ENCODE results near the gene DIP2C.
"Not testable (repeated sequence)": the region's sequence is repeated elsewhere in the genome, so short reads cannot be mapped to it uniquely, and the experiment has no call there.

The DIP2C gene

DNA sequence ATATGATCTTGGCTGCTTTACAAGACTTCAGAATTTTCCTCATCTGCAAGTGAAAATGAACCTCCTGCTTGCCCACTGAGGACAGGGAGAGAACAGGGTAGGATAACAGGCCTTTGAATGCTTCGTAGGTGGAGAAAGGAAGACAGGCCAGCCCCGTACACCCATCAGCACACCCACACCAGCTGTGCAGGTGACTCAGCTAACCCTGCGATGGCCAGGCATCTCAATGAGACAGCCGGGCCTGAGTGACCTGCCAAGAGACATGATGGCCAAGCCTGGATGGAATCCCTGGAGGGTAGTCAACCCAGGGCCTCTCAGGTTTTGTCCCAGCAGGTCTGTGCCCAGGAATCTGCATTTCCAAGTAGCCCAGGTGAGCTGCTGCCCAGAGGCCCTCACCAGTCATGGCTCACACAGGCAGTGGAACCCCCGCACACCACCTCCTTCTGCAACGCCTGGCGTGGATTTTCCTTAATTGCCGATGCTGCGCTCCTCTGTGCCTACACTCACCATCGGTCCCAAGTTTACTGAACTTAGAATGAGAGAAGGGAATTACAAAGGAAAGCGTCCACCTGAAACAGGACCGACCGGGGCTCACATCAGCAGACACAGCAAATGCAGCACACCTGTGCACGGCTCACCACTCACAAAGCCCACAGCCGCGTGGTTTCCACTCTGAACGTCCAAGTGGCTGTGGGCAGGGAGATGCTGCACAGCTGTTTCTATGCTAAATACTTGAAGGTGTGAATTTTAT, 163.7 kb downstream of the DIP2C start:
- DNase-seq = no peak

GRCh38 chr10:523925-524324, 165.5 kb downstream of the DIP2C start:
- DNase-seq = no peak

DNA sequence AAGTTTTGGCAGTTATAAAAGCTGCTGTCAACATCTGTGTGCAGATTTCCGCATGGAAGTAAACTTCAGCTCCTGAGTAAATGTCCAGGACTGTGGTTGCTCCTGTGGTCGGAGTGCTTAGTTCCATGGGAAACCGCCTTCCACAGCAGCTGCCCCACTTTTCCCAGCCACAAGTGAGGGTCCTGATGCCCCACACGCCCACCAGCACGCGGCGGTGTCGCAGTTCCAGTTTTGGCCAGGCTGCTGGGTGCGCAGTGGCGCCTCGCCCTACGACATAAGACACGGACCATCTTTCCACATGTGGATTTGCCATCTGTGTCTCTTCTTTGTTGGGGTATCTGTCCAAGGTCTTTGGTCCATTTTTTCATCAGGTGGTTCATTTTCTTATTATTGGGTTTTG, 167.1 kb downstream of the DIP2C start:
- DNase-seq = no peak

DNA sequence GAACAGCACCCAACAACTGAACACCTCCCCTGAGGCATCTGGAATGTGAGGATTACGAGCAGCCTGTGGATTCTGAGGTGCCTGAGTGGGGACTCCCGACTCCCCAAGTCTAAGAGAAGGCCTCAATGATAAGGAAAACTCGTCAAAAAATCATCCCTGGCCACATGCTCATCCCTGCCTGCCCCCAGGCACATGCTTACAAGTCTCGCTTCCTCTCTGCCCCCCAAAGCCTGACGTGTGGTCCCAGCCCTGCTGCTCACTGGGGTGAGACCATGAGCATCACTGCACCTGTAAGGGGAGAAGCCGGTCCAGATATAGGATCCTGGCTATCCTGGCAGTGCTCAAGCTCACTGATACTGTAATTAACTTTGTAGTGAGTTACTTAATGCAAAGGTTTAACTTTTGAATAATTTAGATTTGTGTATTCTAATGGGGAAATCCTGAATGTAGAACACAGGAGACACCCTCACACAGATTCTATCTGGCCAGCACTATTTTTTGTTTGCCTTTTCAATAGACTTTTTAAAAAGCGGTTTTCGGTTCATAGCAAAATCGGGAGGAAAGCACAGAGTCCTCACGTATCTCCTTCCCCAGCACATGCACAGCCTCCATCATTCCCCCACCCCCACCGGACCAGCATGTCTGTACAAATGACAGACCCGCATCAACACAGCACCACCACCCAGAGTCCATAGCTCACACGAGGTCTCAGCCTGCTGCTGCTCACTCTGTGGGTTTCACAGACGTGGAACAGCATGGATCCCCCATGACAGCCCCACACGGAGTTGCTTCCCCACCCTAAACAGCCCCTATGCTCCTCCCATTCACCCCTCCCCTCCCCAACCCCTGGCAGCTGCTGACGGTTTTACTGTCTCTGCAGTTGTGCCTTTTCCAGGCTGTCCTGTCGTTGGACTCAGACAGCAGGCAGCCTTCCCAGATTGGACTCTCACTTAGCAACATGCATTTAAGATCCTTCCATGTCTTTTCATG, 167.9 kb downstream of the DIP2C start:
- DNase-seq = no peak

GRCh38 chr10:520402-520787, 169.1 kb downstream of the DIP2C start:
- DNase-seq = no peak

DNA sequence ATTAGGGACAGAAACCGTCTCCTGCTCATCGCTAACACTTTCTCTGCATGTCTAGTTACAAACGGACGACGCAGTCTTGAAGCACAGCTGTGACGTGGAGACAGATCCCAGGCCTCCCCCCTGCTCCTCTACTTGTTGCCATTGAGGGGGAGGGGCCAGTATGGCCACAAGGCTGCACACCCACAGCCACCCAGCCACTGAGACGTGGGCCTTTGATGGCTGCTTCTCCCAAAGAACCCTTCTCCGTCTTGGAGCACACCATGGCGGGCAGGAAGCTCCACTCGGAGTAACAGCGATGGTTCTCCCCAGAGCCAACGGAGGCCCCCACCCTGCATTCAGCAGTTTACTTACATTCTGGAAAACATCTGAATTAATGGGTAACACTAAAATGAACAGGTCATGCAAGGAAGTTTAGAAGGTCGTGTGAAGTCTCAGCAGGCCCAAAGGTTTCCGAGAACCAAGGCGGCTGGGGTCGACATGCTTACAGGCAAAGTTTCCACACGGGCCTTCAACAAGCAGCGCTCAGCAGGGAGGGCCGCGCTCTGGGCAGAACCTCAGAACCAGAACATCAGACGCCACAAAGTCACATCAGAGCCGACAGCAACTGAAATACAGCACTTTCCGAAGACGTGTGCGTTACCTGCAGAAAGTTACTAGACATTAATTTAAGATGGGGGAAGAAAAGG, 169.6 kb downstream of the DIP2C start:
- no peak for DNase-seq

DNA sequence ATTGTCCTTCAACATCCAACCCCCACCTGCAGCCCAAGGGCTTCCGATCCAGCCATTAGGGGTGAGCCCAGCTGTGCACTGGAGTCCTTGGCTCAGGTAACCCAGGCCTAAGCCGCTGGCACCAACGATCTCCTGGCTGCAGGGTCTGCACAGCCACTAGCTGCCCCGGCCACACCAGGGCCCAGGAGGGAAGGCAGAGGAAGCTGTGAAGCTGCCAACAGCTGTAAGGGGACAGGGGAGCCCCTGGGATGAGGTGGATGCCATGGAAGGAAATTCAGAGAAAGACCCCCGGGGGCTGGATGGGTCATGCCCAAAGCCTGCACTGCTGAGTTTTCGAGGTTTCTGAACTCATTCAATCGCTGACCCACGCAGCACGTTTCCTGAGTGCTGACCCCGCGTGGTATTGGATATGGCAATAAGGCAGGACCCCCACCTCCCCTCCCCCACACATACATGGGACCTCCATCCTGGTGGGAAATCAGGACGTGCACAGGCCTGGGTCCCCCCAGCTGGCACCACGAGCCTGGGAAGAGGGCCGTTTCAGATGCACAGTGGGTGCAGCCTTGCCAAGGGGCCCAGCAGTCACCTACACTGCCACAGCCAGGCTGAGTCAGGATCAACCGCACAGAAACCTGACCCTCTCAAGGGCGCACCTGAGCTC, 170.3 kb downstream of the DIP2C start:
- DNase-seq = no peak

- DNase-seq = no peak
Observed at GRCh38 chr10:517872-518475, 171.5 kb downstream of the DIP2C start.

- DNase-seq = no peak
Observed at GRCh38 chr10:517241-517830, 172.1 kb downstream of the DIP2C start.

DNA sequence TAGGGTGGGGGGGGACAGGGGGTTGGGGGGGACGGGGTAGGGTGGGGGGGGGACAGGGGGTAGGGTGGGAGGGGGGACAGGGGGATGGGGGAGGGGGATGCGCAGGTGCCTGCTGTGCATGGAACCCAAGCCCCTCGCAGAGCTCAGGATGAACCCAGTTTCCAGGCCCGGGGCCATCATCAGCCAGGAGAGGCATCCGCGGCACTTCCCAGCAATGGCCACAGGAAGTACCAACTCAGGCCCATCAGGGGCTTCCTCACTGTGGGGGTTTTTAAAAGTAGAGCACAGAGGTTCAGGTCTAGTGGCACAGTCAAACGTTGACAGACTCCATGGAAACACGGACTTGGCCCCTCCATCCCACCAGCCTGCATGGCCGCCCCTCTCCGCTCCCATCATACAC, 172.7 kb downstream of the DIP2C start:
- DNase-seq = no peak

DNA sequence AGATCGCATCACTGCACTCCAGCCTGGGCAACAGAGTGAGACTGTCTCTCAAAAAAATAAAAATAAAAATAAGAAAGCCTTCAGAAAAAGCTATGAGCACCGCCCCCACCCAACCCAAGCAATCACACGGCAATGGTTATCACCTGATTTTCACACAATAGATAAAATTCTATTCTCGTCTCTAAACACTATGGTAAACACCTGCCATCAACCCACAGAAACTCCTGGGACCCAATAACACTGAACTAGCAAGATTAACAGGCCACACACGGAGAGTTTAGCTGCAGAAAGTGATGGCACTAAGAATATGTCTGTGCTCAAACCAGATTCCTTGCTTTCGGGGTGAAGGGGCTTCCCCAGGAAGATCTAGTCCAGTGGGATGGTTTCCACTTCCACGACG, 173.8 kb downstream of the DIP2C start:
- DNase-seq = no peak

DNA sequence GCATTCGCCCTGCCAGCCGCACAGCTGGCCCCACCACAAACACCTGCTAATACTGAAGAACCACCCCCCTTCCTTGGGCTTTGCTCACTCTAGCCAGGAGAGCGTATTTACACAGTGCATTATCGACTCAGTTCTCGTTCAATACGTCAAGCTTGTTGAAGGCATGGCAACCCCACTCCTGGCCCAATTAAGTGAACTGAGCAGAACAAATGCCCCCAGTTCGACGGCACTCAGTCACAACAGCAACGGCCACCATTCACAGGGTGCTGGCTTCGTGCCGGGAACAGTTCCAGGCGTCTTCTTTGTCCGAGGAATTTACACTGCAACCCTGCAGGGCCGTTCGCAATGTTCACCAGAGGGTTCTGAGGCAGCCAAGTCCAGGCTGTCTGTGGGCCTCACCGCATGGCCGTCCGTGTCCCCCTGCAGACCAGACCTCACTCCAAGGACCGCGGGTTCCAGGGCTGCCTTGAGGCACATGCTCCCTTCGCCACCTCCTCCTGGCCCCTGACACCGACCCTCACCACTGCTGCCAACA, 175.3 kb downstream of the DIP2C start:
- peak in 1 of 2 experiments; percentile 10 for DNase-seq

DNA sequence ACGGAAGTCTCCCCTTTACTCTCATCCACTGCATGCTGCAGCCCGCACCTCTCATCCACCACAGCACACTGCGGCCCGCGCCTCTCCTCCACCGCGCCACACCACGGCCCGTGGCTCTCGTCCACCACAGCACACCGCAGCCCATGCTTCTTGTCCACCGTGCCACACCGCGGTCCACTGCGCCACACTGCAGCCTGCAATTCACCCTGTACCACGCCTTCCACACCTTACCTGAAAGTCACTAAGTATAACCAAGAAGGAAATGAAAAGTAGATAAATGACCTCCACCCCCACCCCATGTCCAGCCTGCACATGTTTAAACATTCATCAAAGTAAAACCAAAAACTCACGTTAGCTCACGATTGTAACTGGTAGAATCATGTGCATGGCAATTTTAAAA, 176.1 kb downstream of the DIP2C start:
- no peak for DNase-seq

DNA sequence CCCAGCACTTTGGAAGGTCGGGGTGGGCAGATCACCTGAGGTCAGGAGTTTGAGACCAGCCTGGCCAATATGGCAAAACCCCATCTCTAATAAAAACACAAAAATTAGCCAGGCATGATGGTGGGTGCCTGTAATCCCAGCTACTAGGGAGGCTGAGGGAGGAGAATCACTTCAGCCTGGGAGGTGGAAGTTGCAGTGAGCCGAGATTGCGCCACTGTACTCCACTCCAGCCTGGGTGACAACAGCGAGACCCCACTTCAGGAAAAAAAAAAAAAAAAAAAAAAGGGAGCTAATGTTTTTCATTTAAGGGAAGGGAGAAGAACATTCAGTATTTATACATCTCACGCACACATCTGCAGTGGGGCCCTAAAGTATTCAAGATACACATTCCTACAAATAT, 176.8 kb downstream of the DIP2C start:
- not testable (repeated sequence) for DNase-seq

GRCh38 chr10:511849-512191, 177.6 kb downstream of the DIP2C start:
- no peak for DNase-seq

GRCh38 chr10:511101-511848, 178.2 kb downstream of the DIP2C start:
- peak in 1 of 2 experiments; percentile 3 for DNase-seq

- DNase-seq = no peak
Observed at GRCh38 chr10:510415-510881, 179.0 kb downstream of the DIP2C start.

DNA sequence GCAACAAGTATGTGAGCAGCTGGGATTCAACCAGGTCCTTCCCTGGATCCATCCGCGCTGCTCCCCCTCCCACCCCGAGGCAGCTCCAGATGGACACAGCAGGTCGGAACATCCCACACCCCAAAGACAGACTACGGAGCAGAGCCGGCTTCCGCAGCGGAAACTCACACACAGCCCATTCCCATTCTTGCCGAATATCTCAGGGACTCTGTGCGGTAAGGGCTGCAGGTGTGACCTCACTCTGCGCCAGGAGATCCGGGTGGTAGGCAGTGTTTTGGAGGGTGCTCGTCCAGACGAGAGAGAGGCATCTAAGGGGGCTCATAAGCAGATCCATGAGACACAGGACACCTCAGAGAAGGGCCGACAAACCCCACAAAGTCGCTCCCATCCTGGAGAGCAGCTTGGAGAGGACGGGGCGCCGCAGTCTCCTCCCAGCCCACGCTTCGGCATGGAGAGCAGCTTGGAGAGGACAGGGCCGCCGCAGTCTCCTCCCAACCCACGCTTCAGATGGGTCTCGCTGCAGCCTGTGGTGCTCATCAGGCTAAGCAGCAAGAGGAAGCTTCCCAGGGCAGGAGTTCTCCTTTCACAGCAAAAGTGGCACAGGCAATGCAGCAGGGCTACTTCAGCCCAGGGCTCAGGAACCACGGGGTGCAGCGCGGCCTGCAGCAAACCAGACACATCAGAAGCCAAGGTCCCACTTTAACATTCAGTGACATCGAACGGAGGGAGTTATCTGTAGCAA, 179.9 kb downstream of the DIP2C start:
- DNase-seq = no peak

GRCh38 chr10:508726-509125, 180.7 kb downstream of the DIP2C start:
- no peak for DNase-seq

- no peak for DNase-seq
Observed at GRCh38 chr10:507908-508444, 181.5 kb downstream of the DIP2C start.
